Loucy (cell line): Measurements from ENCODE around the gene NCOR2.
A peak's percentile ranks its signal among the peaks of the same experiment; 100 is the strongest.

ENCODE experiments used
- H2AFZ ChIP-seq: fragments of 200-600 bp; sonication (generic); 2 replicates; pipeline ENCODE4 v1.6.0; 2016; ENCODE audit warnings: antibody characterized with exemption, mild to moderate bottlenecking, low read length, moderate library complexity
- H3F3A ChIP-seq: fragments of 200-600 bp; 2 replicates; pipeline ENCODE4 v1.6.0; 2016; ENCODE audit warnings: antibody characterized with exemption, low read depth, mild to moderate bottlenecking
- H3K27me3 ChIP-seq: fragments of 200-600 bp; sonication (generic); 2 replicates; pipeline ENCODE4 v1.6.1; 2014; ENCODE audit warnings: low read length, mild to moderate bottlenecking; ENCODE audit not compliant: insufficient read depth, poor library complexity, severe bottlenecking
- H3K36me3 ChIP-seq: fragments of 200-600 bp; sonication (generic); 2 replicates; pipeline ENCODE4 v1.6.1; 2016; ENCODE audit warnings: low read length; ENCODE audit not compliant: insufficient read depth
- H3K4me1 ChIP-seq: fragments of 200-600 bp; sonication (generic); 2 replicates; pipeline ENCODE4 v1.5.1; 2014; ENCODE audit warnings: low read length, mild to moderate bottlenecking; ENCODE audit not compliant: insufficient read depth, poor library complexity, severe bottlenecking
- H3K4me2 ChIP-seq: fragments of 200-600 bp; sonication (generic); 2 replicates; pipeline ENCODE4 v1.6.0; 2014; ENCODE audit warnings: antibody characterized with exemption, low read length, low read depth, mild to moderate bottlenecking; ENCODE audit not compliant: poor library complexity, severe bottlenecking
- H3K4me3 ChIP-seq: fragments of 200-600 bp; sonication (generic); 2 replicates; pipeline ENCODE4 v1.5.1; 2014; ENCODE audit warnings: low read length, mild to moderate bottlenecking, mixed read lengths; ENCODE audit not compliant: poor library complexity, severe bottlenecking
- H3K79me2 ChIP-seq: fragments of 200-600 bp; sonication (generic); 2 replicates; pipeline ENCODE4 v1.6.1; 2014; ENCODE audit warnings: low read length; ENCODE audit not compliant: insufficient read depth
- H3K9ac ChIP-seq: fragments of 200-600 bp; sonication (generic); 2 replicates; pipeline ENCODE4 v1.6.0; 2014; ENCODE audit warnings: mild to moderate bottlenecking, low read depth, low read length, moderate library complexity; ENCODE audit not compliant: poor library complexity, severe bottlenecking
- H3K9me2 ChIP-seq: fragments of 200-600 bp; sonication (generic); replicated peaks from 2 replicates; pipeline ENCODE4 v1.6.1; 2016; ENCODE audit warnings: low read depth, low read length, mixed read lengths
- H3K9me3 ChIP-seq: fragments of 200-600 bp; sonication (generic); 2 replicates; pipeline ENCODE4 v1.6.1; 2014; ENCODE audit warnings: mild to moderate bottlenecking, antibody characterized with exemption, low read length, low read depth; ENCODE audit not compliant: insufficient read depth
- H4K20me1 ChIP-seq: fragments of 200-600 bp; sonication (generic); 2 replicates; pipeline ENCODE4 v1.6.0; 2014; ENCODE audit warnings: antibody characterized with exemption, low read length, mild to moderate bottlenecking; ENCODE audit not compliant: insufficient read depth, poor library complexity, severe bottlenecking
- CTCF ChIP-seq: fragments of 200-600 bp; sonication (generic); conservative IDR thresholded peaks from 2 replicates; pipeline ENCODE4 v1.5.1; 2014; ENCODE audit warnings: mild to moderate bottlenecking, antibody characterized with exemption, low read length
- EZH2phosphoT487 ChIP-seq: fragments of 200-600 bp; IDR thresholded peaks from 2 replicates; pipeline ENCODE4 v1.6.1; 2018; ENCODE audit warnings: antibody characterized with exemption, mild to moderate bottlenecking, moderate library complexity, borderline replicate concordance

NCOR2 gene

DNA sequence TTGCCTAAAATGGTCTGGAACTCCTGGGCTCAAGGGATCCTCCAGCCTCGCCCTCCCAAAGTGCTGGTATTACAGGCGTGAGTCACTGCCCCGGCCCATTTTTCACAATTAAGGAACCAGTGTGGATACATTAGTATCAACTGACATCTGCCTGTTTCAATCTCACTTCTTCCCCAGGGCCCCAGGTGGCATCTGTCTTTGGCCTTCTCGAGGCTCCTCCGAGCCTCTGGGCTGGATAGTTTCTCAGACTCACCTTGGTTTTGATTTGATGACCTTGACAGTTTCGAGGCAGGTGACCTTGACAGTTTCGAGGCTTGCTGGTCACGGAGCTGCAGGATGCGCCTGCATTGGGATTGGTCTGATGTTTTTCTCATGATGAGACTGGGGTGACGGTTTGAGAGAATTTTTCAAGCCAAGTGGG is 41.0 kb upstream of the NCOR2 start:
- H3K9ac ChIP-seq, result peak overlapping the region; percentile 55
- no peak for TF ChIP-seq EZH2phosphoT487
- TF ChIP-seq CTCF, result no peak
- H3K27me3 ChIP-seq, result no peaks in the 10 kb centered on the region
- H3K79me2 ChIP-seq, result no peaks in the 10 kb centered on the region
- H3K9me2 ChIP-seq, result no peaks in the 10 kb centered on the region
- H2AFZ ChIP-seq, result 0 out of 2 replicates have a peak overlapping the region, but pooled peaks have one; percentile 11
- H3F3A ChIP-seq, result peaks cover 4% of the 10 kb centered on the region; the same call in 1 of the 2 replicates
- H4K20me1 ChIP-seq, result no peaks in the 10 kb centered on the region
- H3K4me1 ChIP-seq, result peaks cover 54% of the 10 kb centered on the region
- H3K36me3 ChIP-seq, result no peaks in the 10 kb centered on the region
- H3K9me3 ChIP-seq, result no peaks in the 10 kb centered on the region
- peak overlapping the region; percentile 68 for H3K4me2 ChIP-seq
- peak overlapping the region; percentile 41 for H3K4me3 ChIP-seq

- Histone ChIP-seq H3K4me3 (no peak overlapping the region), H3F3A (peaks cover 4% of the 10 kb centered on the region; the same call in 1 of the 2 replicates), H3K79me2 (no peaks in the 10 kb centered on the region), H2AFZ (no peak overlapping the region), H3K4me2 (peak overlapping the region; percentile 68), H4K20me1 (no peaks in the 10 kb centered on the region), H3K9me2 (no peaks in the 10 kb centered on the region), H3K9ac (no peak overlapping the region), H3K9me3 (no peaks in the 10 kb centered on the region), H3K36me3 (no peaks in the 10 kb centered on the region), H3K27me3 (no peaks in the 10 kb centered on the region), H3K4me1 (peaks cover 56% of the 10 kb centered on the region)
- TF ChIP-seq EZH2phosphoT487 (no peak), CTCF (no peak)
Observed at GRCh38 chr12:124607681-124608425, 40.4 kb upstream of the NCOR2 start.

DNA sequence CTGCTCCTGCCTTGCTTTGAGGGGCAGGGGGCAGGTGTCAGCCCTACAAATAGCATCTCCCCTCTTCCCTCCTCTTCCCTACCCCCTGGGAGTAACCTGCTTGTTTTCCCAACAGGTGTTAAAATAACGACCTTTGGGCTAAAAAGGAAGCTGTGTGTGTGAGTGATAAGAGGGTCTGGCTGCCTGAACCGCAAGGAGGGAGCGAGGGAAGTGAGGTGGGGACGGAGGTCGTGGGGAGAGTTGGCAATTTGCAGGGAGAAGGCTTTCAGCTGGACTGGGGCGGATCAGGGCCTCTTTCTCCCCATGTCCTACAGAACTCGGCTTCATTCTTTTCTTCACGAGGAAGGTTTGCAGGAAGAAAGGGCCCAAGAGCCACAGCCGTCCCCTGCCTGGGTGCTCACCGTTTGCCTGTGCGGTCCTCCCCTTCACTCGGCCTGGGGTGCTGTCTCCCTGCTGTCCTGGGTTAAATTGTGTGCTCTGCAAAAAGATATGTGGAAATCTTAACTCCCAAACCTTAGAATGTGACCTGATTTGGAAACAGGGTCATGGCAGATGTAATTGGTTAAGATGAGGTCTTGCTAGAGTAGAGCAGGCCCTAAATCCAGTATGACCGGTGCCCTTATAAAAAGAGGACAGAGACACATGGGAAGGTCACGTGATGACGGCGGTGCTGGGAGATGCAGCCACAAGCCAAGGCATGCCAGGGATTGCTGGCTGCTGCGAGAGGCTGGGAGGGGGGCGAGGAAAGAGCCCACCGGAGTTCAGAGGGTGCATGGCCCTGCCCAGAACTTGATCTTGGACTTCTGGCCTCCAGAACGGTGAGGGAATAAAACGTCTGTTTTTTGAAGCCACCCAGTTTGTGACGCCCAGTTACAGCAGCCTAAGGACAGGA is 38.7 kb upstream of the NCOR2 start:
- TF ChIP-seq CTCF (no peak), EZH2phosphoT487 (no peak)
- no peaks in the 10 kb centered on the region for H4K20me1 ChIP-seq
- peak overlapping the region; percentile 40 for H3K4me2 ChIP-seq
- no peak overlapping the region for H3K4me3 ChIP-seq
- no peaks in the 10 kb centered on the region for H3K9me3 ChIP-seq
- no peaks in the 10 kb centered on the region for H3K36me3 ChIP-seq
- H2AFZ ChIP-seq, result no peak overlapping the region
- peaks cover 59% of the 10 kb centered on the region for H3K4me1 ChIP-seq
- H3K9me2 ChIP-seq, result no peaks in the 10 kb centered on the region
- peak overlapping the region; percentile 53 for H3K9ac ChIP-seq
- H3K79me2 ChIP-seq, result no peaks in the 10 kb centered on the region
- H3F3A ChIP-seq, result peaks cover 4% of the 10 kb centered on the region; the same call in 1 of the 2 replicates
- no peaks in the 10 kb centered on the region for H3K27me3 ChIP-seq
